NCI-H1930 (cell line): ENCODE measurements around the gene TSC22D2.

Source experiments
- DNase-seq, 2 experiments: peaks; one replicate each; lab custom pipeline; 2025; lab: John Stamatoyannopoulos, UW

Gene TSC22D2

GRCh38 chr3:150385296-150386242, 22.5 kb upstream of the TSC22D2 start:
- DNase-seq: no peak

GRCh38 chr3:150388498-150389418, 19.3 kb upstream of the TSC22D2 start:
- no peak for DNase-seq

GRCh38 chr3:150390087-150390486, 18.0 kb upstream of the TSC22D2 start:
- no peak for DNase-seq

- no peak for DNase-seq
Observed at GRCh38 chr3:150391161-150391560, 16.9 kb upstream of the TSC22D2 start.

GRCh38 chr3:150393745-150394144, 14.4 kb upstream of the TSC22D2 start:
- no peak for DNase-seq

- no peak for DNase-seq
Observed at GRCh38 chr3:150394606-150395005, 13.5 kb upstream of the TSC22D2 start.

GRCh38 chr3:150396491-150396890, 11.6 kb upstream of the TSC22D2 start:
- no peak for DNase-seq

GRCh38 chr3:150396956-150397550, 11.0 kb upstream of the TSC22D2 start:
- DNase-seq: no peak

- no peak for DNase-seq
Observed at GRCh38 chr3:150399060-150399459, 9.0 kb upstream of the TSC22D2 start.

GRCh38 chr3:150401285-150401684, 6.8 kb upstream of the TSC22D2 start:
- DNase-seq: no peak

GRCh38 chr3:150402217-150402616, 5.9 kb upstream of the TSC22D2 start:
- no peak for DNase-seq

GRCh38 chr3:150404023-150404422, 4.1 kb upstream of the TSC22D2 start:
- no peak for DNase-seq

- DNase-seq: peak in 1 of 2 experiments; percentile 2
Observed at GRCh38 chr3:150407051-150407807, 869 bp upstream of the TSC22D2 start.

- peak; percentile 46 to 55 for DNase-seq
Observed at GRCh38 chr3:150407808-150408220, 284 bp upstream of the TSC22D2 start.

- no peak for DNase-seq
Observed at GRCh38 chr3:150409125-150409511, 1.0 kb downstream of the TSC22D2 start.

- peak; percentile 38 to 59 for DNase-seq
Observed at GRCh38 chr3:150409512-150410310, 1.6 kb downstream of the TSC22D2 start.

- no peak for DNase-seq
Observed at GRCh38 chr3:150410311-150411105, 2.4 kb downstream of the TSC22D2 start.

GRCh38 chr3:150411106-150411460, 3.0 kb downstream of the TSC22D2 start:
- no peak for DNase-seq

GRCh38 chr3:150411546-150411945, 3.4 kb downstream of the TSC22D2 start:
- no peak for DNase-seq

- DNase-seq: no peak
Observed at GRCh38 chr3:150411976-150412375, 3.9 kb downstream of the TSC22D2 start.
